H1 (cell line): ENCODE measurements around the gene FAM193A. TPM values are rescaled to one million over a fixed set of nuclear protein-coding genes. Genes with fewer than 3 reads are reported as not detected.

Source experiments
- CREB1 ChIP-seq: IDR thresholded peaks from 2 replicates; pipeline ENCODE4 v1.6.1; 2012; ENCODE audit warnings: inconsistent platforms
- EZH2 ChIP-seq: fragments of 200-600 bp; sonication (generic); IDR thresholded peaks from 2 replicates; pipeline ENCODE4 v1.7.1; 2012; ENCODE audit warnings: low read depth, mild to moderate bottlenecking, moderate library complexity, low read length, inconsistent platforms; ENCODE audit not compliant: severe bottlenecking
- KDM1A ChIP-seq: fragments of 200-600, 300-600 bp; sonication (generic); IDR thresholded peaks from 2 replicates; pipeline ENCODE4 v1.7.1; 2016; ENCODE audit warnings: mild to moderate bottlenecking, low read length, borderline replicate concordance
- polyA plus RNA-seq, 7 experiments: library from polyadenylated mRNA; depleted of rRNA in 3 of 7; stranded (reverse) in 5 of 7; unstranded in 2 of 7; fragments of >200 nt in 5 of 7; fragments of 200-250 nt in 2 of 7; gene quantifications; 1 replicate in 5 of 7; 2 replicates in 1 of 7; 4 replicates in 1 of 7; pipeline versions ENCODE4 v1.2.1 to v1.2.3, GENCODE V29; 2011 to 2013; ENCODE audit warnings: missing spikeins in 2 of 7, mixed read lengths in 2 of 7
- total RNA-seq: library from RNA; stranded (reverse); fragmentation: NEBNext Ultra II Directional; extraction: Animal tissue kit (Norgen Biotek cat#: 25700); gene quantifications from 2 replicates; pipeline ENCODE4 v1.2.1, GENCODE V29; 2021

The FAM193A gene
- total and polyA plus RNA-seq, 2 of the 8 experiments (the other 6 are each of a cell fraction or from before 2014, with no cell fraction given), result 8.7 to 26.2 TPM

DNA sequence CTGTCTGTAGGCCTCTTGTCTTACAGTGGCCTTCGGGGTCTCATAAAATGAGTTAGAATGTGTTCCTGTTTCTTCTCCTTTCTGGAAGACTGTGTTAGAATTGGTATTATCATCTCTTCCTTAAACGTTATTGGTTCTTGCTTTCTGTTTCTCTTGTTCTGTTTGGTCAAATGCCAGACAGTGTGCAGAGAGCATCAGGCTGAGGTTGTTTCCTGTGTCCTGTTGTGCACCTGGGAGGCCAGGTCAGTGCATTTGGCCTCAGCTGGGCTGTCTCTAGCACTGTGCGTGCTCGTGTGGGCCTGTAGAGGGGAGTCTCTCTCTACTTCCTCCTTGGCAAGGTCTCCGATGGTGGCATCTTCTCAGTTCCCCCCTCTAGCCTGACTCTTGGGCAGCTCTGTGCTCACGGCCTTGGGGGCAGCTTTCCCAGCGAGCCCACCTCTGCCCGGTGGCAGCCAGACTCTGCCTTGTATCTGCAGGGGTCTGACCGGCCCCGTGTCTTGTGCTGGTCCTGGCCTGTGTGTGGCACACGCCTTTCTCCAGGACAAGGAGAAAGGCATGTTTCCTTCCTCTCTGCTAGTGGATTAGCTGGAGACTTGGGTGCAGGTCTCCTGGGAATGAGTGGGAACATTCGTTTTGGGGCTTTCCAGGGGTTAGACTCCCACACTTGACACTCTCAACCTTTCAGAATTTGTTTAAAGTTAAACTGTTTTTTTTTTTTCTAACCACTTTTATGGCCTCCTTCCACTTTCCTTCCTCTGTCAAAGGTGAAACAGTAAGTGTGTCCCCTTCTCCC lies 62.3 kb downstream of the FAM193A start (continued):
- TF ChIP-seq KDM1A (no peak), EZH2 (no peak), CREB1 (no peak)
